Gastrocnemius medialis (tissue), 4 donors: ENCODE measurements around the gene SLC17A7. TPM values are rescaled to one million over a fixed set of nuclear protein-coding genes. Genes with fewer than 3 reads are reported as not detected.

Experiments used
- ATAC-seq, 2 donors: fragments of 150-250 bp; one replicate each; pipeline ENCODE4 v1.9.1; 2016
- DNase-seq, 2 donors: peaks; one replicate each; pipeline ENCODE4 v3.0.0-alpha.2; 2019
- H3K27ac ChIP-seq, 4 donors: fragments of 200-600 bp; sonication (generic); 1 replicate in 1 of 4; 2 replicates in 3 of 4; pipeline ENCODE4 v1.5.1; 2016 to 2018; ENCODE audit warnings: mild to moderate bottlenecking in 2 of 4, moderate library complexity in 1 of 4
- H3K27me3 ChIP-seq, 3 donors: fragments of 200-600 bp; sonication (generic) in 2 of 3; 1 replicate in 1 of 3; 2 replicates in 2 of 3; pipeline versions ENCODE4 v1.5.1 to v1.6.0; 2016 to 2019; ENCODE audit warnings: mild to moderate bottlenecking in 1 of 3, moderate library complexity in 1 of 3
- H3K36me3 ChIP-seq, 2 donors: fragments of 200-600 bp; sonication (generic) in 1 of 2; one replicate each; pipeline ENCODE4 v1.5.1; 2017 to 2018
- H3K4me1 ChIP-seq, 2 donors: fragments of 200-600 bp; sonication (generic) in 1 of 2; one replicate each; pipeline ENCODE4 v1.5.1; 2016 to 2017; ENCODE audit warnings: mild to moderate bottlenecking in 2 of 2
- H3K4me3 ChIP-seq, 4 donors: fragments of 200-600 bp; sonication (generic) in 3 of 4; 1 replicate in 1 of 4; 2 replicates in 3 of 4; pipeline ENCODE4 v1.5.1; 2016 to 2019; ENCODE audit warnings: mild to moderate bottlenecking in 2 of 4
- H3K9me3 ChIP-seq, 3 donors: fragments of 200-600 bp; sonication (generic) in 2 of 3; 1 replicate in 1 of 3; 2 replicates in 2 of 3; pipeline ENCODE4 v1.5.1; 2016 to 2019
- POLR2A ChIP-seq, 2 donors: fragments of 450-650 bp; IDR thresholded peaks; one replicate each; pipeline ENCODE4 v1.6.1; 2017; ENCODE audit warnings: antibody characterized with exemption in 2 of 2, mild to moderate bottlenecking in 2 of 2, moderate library complexity in 2 of 2
- in situ Hi-C, 4 donors: fragments of 200-750 bp; cut with MboI; loops; one replicate each; pipeline versions ENCODE4 v1.15.0 to v1.8.0; 2017; ENCODE audit warnings: low sequenced_read_pairs in 4 of 4
- intact Hi-C: fragments of 100-400 bp; cut with DNase I; formaldehyde crosslinking; loops from one replicate; pipeline ENCODE4 v1.15.1; 2023; ENCODE audit warnings: low total_unique reads
- total RNA-seq, 4 donors: library from RNA; depleted of rRNA; stranded (reverse); fragments of >200 nt; gene quantifications; one replicate each; pipeline versions ENCODE4 v1.1.0 to v1.2.3, GENCODE V29; 2016
- TF ChIP-seq, protein P1 (sequence below), 5 experiments: fragments of 450-650 bp in 3 of 5; fragments of 200-600 bp in 2 of 5; sonication (generic) in 2 of 5; IDR thresholded peaks in 4 of 5; conservative IDR thresholded peaks in 1 of 5; 1 replicate in 4 of 5; 2 replicates in 1 of 5; pipeline ENCODE4 v1.5.1; 2016 to 2019; ENCODE audit warnings: antibody characterized with exemption in 5 of 5, mild to moderate bottlenecking in 3 of 5, moderate library complexity in 3 of 5

The SLC17A7 gene
- total RNA-seq, 4 donors from 2014 or later: 0.24 to 1.6 (median 0.33) TPM

DNA sequence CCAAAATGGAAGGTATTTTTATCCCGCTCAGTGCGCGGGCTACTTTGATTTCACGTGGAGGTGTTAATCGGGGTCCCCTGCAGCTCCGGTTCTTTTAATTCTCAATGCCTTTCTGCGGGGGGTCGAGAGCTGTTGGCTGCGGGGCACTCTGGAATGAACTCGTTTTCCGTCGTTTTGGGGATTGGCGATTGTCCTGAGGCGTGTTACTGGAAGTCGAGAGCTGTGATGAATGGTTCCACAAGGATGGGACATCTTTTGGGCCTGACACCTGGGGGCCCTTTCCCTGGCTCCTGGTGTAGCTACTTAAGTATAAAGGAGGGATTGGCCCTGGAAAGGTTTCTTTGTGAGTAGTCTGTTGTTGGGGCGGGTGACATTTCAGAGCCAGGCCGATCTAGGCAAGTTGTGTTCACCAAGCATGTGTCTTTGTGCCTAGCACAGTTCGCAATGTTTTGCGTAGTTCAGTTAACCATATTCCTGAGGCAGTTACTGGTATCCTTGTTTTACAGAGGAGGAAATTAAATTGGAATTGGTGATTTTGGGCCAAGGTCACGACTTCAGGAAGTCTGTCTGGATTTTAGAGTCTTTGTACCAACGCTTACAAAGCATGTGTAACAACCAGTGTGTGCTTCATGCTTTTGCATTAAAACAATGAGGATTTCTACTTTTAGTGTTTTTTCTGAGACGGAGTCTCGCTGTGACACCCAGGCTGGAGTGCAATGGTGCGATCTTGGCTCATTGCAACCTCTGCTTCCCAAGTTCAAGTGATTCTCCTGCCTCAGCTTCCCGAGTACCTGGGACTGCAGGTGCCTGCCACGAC lies 46.9 kb upstream of the SLC17A7 start:
- Histone ChIP-seq H3K4me3 (peak overlapping the region; percentile 83 to 96 (median 90)), H3K27me3 (no peaks in the 10 kb centered on the region), H3K9me3 (no peaks in the 10 kb centered on the region), H3K27ac (peak overlapping the region; percentile 87 to 98 (median 94)), H3K4me1 (peaks cover 21 to 29% of the 10 kb centered on the region in 2 donors), H3K36me3 (peaks cover 0 to 38% of the 10 kb centered on the region in 2 donors)
- intact Hi-C loops (no loop called here), in situ Hi-C loops (no loop called here)
- ATAC-seq (no peak), DNase-seq (no peak)
- TF ChIP-seq, protein P1, sequence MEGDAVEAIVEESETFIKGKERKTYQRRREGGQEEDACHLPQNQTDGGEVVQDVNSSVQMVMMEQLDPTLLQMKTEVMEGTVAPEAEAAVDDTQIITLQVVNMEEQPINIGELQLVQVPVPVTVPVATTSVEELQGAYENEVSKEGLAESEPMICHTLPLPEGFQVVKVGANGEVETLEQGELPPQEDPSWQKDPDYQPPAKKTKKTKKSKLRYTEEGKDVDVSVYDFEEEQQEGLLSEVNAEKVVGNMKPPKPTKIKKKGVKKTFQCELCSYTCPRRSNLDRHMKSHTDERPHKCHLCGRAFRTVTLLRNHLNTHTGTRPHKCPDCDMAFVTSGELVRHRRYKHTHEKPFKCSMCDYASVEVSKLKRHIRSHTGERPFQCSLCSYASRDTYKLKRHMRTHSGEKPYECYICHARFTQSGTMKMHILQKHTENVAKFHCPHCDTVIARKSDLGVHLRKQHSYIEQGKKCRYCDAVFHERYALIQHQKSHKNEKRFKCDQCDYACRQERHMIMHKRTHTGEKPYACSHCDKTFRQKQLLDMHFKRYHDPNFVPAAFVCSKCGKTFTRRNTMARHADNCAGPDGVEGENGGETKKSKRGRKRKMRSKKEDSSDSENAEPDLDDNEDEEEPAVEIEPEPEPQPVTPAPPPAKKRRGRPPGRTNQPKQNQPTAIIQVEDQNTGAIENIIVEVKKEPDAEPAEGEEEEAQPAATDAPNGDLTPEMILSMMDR (IDR thresholded peaks at IDR 0.05 in 4 of 5, conservative IDR thresholded peaks at IDR 0.05 in 1 of 5): no peak
- TF ChIP-seq POLR2A (IDR thresholded peaks at IDR 0.05): no peak

DNA sequence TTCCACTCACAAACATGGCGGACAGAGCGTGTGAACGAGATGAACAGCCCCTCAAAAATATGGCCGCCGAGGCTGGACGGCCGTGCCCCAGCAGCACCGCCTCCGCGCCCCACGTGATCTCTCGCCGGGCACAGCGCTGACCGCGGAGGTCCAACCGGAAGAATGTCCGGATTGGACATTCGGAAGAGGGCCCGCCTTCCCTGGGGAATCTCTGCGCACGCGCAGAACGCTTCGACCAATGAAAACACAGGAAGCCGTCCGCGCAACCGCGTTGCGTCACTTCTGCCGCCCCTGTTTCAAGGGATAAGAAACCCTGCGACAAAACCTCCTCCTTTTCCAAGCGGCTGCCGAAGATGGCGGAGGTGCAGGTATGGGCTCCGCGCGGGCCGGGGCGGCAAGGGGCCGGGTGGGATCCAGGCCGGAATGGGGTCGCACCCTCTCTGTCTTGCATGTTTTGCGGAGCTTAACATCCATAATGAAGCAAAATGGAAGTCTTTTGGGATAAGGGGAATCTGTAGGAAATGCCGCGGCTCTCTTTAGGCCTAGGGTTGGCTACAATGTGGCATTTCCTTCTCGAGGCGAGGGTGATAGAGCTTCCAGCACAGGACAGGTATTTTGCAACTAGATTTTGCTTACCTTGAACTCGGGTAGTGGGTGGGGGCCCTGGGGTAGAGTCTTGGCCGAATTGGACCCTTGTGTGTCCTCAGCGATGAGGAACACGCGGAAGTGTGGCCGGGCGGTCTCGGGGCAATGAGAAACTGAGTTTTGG lies 46.1 kb upstream of the SLC17A7 start, which contains the start of gene RPL13A:
Gene RPL13A (plus strand): TSS at position 332 of the 769 bp plus-strand sequence. CDS start 22 bp downstream, at position 354.
- intact Hi-C loops (loop anchor here (1.0 kb wide), 2 partner anchors 9 to 34 kb away; partner anchors contain the start of genes ALDH16A1 and RPS11), in situ Hi-C loops (no loop called here)
- H3K4me1 ChIP-seq: peaks cover 21 to 29% of the 10 kb centered on the region in 2 donors
- ATAC-seq: peak; percentile 95 to 97
- peak; percentile 99 for TF ChIP-seq POLR2A (IDR thresholded peaks at IDR 0.05)
- TF ChIP-seq, protein P1 (IDR thresholded peaks at IDR 0.05 in 4 of 5, conservative IDR thresholded peaks at IDR 0.05 in 1 of 5): no peak
- peaks cover 0 to 31% of the 10 kb centered on the region in 2 donors for H3K36me3 ChIP-seq
- H3K9me3 ChIP-seq: no peaks in the 10 kb centered on the region
- peak within 1 kb of the TSS; percentile 88 to 98 (median 94) for H3K27ac ChIP-seq
- H3K27me3 ChIP-seq: no peaks in the 10 kb centered on the region
- peak within 1 kb of the TSS; percentile 83 to 96 (median 90) for H3K4me3 ChIP-seq
- DNase-seq: peak; percentile 99 to 100

DNA sequence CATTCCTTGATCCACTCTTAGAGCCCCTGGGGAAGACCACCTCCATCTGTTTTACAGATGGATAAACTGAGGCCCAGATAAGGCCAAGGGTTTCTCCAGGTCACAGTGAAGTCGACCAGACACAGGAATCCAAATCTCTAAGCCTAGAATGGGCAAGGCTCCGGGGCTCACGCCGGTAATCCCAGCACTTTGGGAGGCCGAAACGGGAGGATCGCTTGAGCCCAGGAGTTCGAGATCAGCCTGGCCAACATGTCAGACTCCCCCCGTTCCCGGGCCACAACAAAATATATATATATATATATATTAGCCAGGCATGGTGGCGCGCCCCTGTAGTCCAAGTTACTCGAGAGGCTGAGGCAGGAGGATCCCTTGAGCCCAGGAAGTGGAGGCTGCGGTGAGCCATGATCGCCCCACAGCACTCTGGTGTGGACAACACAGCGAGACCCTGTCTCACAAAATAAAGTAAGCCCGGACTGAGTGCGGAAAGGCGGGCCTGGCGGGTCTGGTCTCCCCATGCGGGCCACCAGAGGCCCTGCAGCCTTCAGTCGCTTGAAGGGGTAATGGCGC lies 45.5 kb upstream of the SLC17A7 start:
- peaks cover 0 to 24% of the 10 kb centered on the region in 2 donors for H3K36me3 ChIP-seq

DNA sequence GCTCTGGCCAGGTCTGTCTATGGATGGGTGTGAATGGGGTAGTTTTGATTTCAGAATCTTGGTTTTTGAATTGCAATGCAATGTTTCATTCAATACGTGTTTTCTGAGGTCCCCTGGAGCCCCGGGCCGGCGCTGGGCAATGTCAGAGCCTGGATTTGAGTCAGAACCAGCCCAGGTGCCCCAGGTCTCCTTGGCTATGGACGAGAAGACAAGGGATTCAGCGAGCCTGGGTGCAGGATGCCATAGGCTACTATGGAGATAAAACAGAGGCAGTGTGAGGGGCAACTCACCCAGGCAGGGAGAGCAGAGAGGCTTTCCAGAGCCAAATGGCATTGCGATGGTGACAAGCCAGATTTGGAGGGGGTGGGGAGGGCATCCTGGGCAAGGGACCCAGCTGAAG lies 44.9 kb upstream of the SLC17A7 start:
- TF ChIP-seq, protein P1 (IDR thresholded peaks at IDR 0.05 in 4 of 5, conservative IDR thresholded peaks at IDR 0.05 in 1 of 5): no peak
- TF ChIP-seq POLR2A (IDR thresholded peaks at IDR 0.05): no peak
- intact Hi-C loops: no loop called here
- Histone ChIP-seq H3K27ac (no peak overlapping the region), H3K36me3 (peaks cover 0 to 18% of the 10 kb centered on the region in 2 donors), H3K4me3 (no peak overlapping the region), H3K27me3 (no peaks in the 10 kb centered on the region), H3K9me3 (no peaks in the 10 kb centered on the region), H3K4me1 (peaks cover 21 to 29% of the 10 kb centered on the region in 2 donors)
- no peak for ATAC-seq
- DNase-seq: no peak
- in situ Hi-C loops: no loop called here

More for the DNA sequence above, 45.5 kb upstream of the SLC17A7 start:
- in situ Hi-C loops (no loop called here), intact Hi-C loops (loop anchor here (1.0 kb wide), 2 partner anchors 10 to 33 kb away; partner anchors contain the start of genes ALDH16A1 and RPS11)
- TF ChIP-seq, protein P1 (IDR thresholded peaks at IDR 0.05 in 4 of 5, conservative IDR thresholded peaks at IDR 0.05 in 1 of 5): no peak
- TF ChIP-seq POLR2A (IDR thresholded peaks at IDR 0.05): no peak
- Histone ChIP-seq H3K27me3 (no peaks in the 10 kb centered on the region), H3K4me1 (peaks cover 21 to 29% of the 10 kb centered on the region in 2 donors), H3K9me3 (no peaks in the 10 kb centered on the region), H3K4me3 (peak overlapping the region; percentile 42 to 96 (median 52)), H3K27ac (peak overlapping the region; percentile 82 to 98 (median 90))
- DNase-seq (no peak), ATAC-seq (no peak)
